Measurements from ENCODE around the gene RAD52. TPM values are rescaled to one million over a fixed set of nuclear protein-coding genes. Genes with fewer than 3 reads are reported as not detected.

The RAD52 gene
- total RNA-seq, 1 experiment from 2014 or later = 17.4 TPM

GRCh38 chr12:894226-894625, 55.3 kb downstream of the RAD52 start:
- no peaks in the 10 kb centered on the region for H3K9me2 ChIP-seq (replicated peaks; ENCODE audit: low read length)
- no peak overlapping the region for H2AFZ ChIP-seq (ENCODE audit: low read length)
- no TSS peak for BruUV-seq (replicated peaks)
- no peaks in the 10 kb centered on the region for H3K27me3 ChIP-seq (ENCODE audit: low read length)
- ChIA-PET POLR2A (ENCODE audit: unreplicated experiment) (no interaction called here), CTCF (interaction anchor here (0.6 kb wide), 1 partner anchor 78 kb away, joined by 4 read pairs; no protein-coding TSS in a partner anchor)
- intact Hi-C loops (cut with micrococcal nuclease) = no loop called here
- ATAC-seq (no peak), DNase-seq (no peak)
- no peaks in the 10 kb centered on the region for H3K9me3 ChIP-seq (ENCODE audit: low read length)
- H3K4me3 ChIP-seq (ENCODE audit: low read length) = no peak overlapping the region
- H3K27ac ChIP-seq (ENCODE audit: low read length) = no peak overlapping the region
- TF ChIP-seq EZH2 (IDR thresholded peaks at IDR 0.05; ENCODE audit: low read length, unreplicated experiment) (no peak), EZH2phosphoT487 (IDR thresholded peaks at IDR 0.05; ENCODE audit: borderline replicate concordance, low read length) (no peak)
- TF ChIP-seq, protein P1, sequence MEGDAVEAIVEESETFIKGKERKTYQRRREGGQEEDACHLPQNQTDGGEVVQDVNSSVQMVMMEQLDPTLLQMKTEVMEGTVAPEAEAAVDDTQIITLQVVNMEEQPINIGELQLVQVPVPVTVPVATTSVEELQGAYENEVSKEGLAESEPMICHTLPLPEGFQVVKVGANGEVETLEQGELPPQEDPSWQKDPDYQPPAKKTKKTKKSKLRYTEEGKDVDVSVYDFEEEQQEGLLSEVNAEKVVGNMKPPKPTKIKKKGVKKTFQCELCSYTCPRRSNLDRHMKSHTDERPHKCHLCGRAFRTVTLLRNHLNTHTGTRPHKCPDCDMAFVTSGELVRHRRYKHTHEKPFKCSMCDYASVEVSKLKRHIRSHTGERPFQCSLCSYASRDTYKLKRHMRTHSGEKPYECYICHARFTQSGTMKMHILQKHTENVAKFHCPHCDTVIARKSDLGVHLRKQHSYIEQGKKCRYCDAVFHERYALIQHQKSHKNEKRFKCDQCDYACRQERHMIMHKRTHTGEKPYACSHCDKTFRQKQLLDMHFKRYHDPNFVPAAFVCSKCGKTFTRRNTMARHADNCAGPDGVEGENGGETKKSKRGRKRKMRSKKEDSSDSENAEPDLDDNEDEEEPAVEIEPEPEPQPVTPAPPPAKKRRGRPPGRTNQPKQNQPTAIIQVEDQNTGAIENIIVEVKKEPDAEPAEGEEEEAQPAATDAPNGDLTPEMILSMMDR (conservative IDR thresholded peaks at IDR 0.05; ENCODE audit: low read depth, low read length) = no peak
- no peak overlapping the region for H3K4me2 ChIP-seq (ENCODE audit: low read length)
- H3K79me2 ChIP-seq (ENCODE audit: low read length) = no peaks in the 10 kb centered on the region
- no peak overlapping the region for H3K9ac ChIP-seq (ENCODE audit: low read length)
- peaks cover 23% of the 10 kb centered on the region; the same call in 1 of the 2 replicates for H3K36me3 ChIP-seq (ENCODE audit: low read depth, low read length)
- no peaks in the 10 kb centered on the region for H4K20me1 ChIP-seq (ENCODE audit: low read length)
- no peaks in the 10 kb centered on the region for H3F3A ChIP-seq (ENCODE audit: low read length, unreplicated experiment)
- no peaks in the 10 kb centered on the region for H3K4me1 ChIP-seq (ENCODE audit: insufficient read depth, low read length)

DNA sequence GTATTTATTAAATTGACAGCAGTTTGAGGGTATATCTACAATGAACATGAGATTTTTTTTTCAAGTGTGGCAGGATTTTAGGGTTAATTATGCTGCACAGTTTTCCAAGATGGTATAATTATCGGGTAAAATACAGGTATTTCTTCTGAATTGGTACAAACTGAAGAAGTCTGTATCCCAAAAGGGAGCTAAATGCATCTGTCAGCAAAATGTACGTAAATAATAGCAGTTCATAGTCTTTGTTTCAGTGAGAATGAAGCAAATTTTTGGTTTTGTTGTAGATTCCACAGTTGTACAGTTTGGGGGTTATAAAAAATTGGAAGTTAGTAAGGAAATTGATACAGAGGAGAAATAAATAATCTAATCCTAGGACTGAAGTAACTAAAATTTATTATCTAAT, 63.3 kb downstream of the RAD52 start:
- no peaks in the 10 kb centered on the region for H4K20me1 ChIP-seq (ENCODE audit: low read length)
- no peaks in the 10 kb centered on the region for H3K9me2 ChIP-seq (replicated peaks; ENCODE audit: low read length)
- TF ChIP-seq EZH2 (IDR thresholded peaks at IDR 0.05; ENCODE audit: low read length, unreplicated experiment) (no peak), EZH2phosphoT487 (IDR thresholded peaks at IDR 0.05; ENCODE audit: borderline replicate concordance, low read length) (no peak)
- TF ChIP-seq, protein P1 (conservative IDR thresholded peaks at IDR 0.05; ENCODE audit: low read depth, low read length) = no peak
- ChIA-PET POLR2A (ENCODE audit: unreplicated experiment) (no interaction called here), CTCF (no interaction called here)
- H3K36me3 ChIP-seq (ENCODE audit: low read depth, low read length) = peaks cover 78% of the 10 kb centered on the region
- H3K4me3 ChIP-seq (ENCODE audit: low read length) = no peak overlapping the region
- H2AFZ ChIP-seq (ENCODE audit: low read length) = no peak overlapping the region
- DNase-seq (no peak), ATAC-seq (no peak)
- no peaks in the 10 kb centered on the region for H3K27me3 ChIP-seq (ENCODE audit: low read length)
- H3K4me1 ChIP-seq (ENCODE audit: insufficient read depth, low read length) = no peaks in the 10 kb centered on the region
- no TSS peak for BruUV-seq (replicated peaks)
- no peaks in the 10 kb centered on the region for H3F3A ChIP-seq (ENCODE audit: low read length, unreplicated experiment)
- no peak overlapping the region for H3K9ac ChIP-seq (ENCODE audit: low read length)
- intact Hi-C loops (cut with micrococcal nuclease) = no loop called here
- H3K27ac ChIP-seq (ENCODE audit: low read length) = no peak overlapping the region
- H3K9me3 ChIP-seq (ENCODE audit: low read length) = no peaks in the 10 kb centered on the region
- no peaks in the 10 kb centered on the region for H3K79me2 ChIP-seq (ENCODE audit: low read length)
- H3K4me2 ChIP-seq (ENCODE audit: low read length) = no peak overlapping the region

- Histone ChIP-seq H3K9me2 (replicated peaks; ENCODE audit: low read length) (no peaks in the 10 kb centered on the region), H3K4me3 (ENCODE audit: low read length) (no peak overlapping the region), H3K36me3 (ENCODE audit: low read depth, low read length) (peaks cover 81% of the 10 kb centered on the region), H3K9ac (ENCODE audit: low read length) (no peak overlapping the region), H3F3A (ENCODE audit: low read length, unreplicated experiment) (no peaks in the 10 kb centered on the region), H2AFZ (ENCODE audit: low read length) (no peak overlapping the region), H3K79me2 (ENCODE audit: low read length) (no peaks in the 10 kb centered on the region), H4K20me1 (ENCODE audit: low read length) (no peaks in the 10 kb centered on the region), H3K4me1 (ENCODE audit: insufficient read depth, low read length) (no peaks in the 10 kb centered on the region), H3K9me3 (ENCODE audit: low read length) (no peaks in the 10 kb centered on the region), H3K27ac (ENCODE audit: low read length) (no peak overlapping the region), H3K4me2 (ENCODE audit: low read length) (no peak overlapping the region), H3K27me3 (ENCODE audit: low read length) (no peaks in the 10 kb centered on the region)
- no peak for DNase-seq
- TF ChIP-seq EZH2phosphoT487 (IDR thresholded peaks at IDR 0.05; ENCODE audit: borderline replicate concordance, low read length) = no peak
- TF ChIP-seq EZH2 (IDR thresholded peaks at IDR 0.05; ENCODE audit: low read length, unreplicated experiment) = no peak
- TF ChIP-seq, protein P1 (conservative IDR thresholded peaks at IDR 0.05; ENCODE audit: low read depth, low read length) = no peak
- BruUV-seq (replicated peaks) = no TSS peak
- POLR2A ChIA-PET (ENCODE audit: unreplicated experiment) = no interaction called here
- intact Hi-C loops (cut with micrococcal nuclease) = no loop called here
- CTCF ChIA-PET = no interaction called here
- ATAC-seq = no peak
These were observed 63.8 kb downstream of the RAD52 start for GRCh38 chr12:885701-886100.
